GM19025 (cell line): Measurements from ENCODE around the gene SERPINB13.

Experiments used
- ATAC-seq: cut with Tn5 transposase; IDR thresholded peaks from one replicate; pipeline ENCODE4 v1.9.1; 2021; ENCODE audit warnings: mild to moderate bottlenecking, low read depth, moderate library complexity; ENCODE audit not compliant: unreplicated experiment

The SERPINB13 gene

DNA sequence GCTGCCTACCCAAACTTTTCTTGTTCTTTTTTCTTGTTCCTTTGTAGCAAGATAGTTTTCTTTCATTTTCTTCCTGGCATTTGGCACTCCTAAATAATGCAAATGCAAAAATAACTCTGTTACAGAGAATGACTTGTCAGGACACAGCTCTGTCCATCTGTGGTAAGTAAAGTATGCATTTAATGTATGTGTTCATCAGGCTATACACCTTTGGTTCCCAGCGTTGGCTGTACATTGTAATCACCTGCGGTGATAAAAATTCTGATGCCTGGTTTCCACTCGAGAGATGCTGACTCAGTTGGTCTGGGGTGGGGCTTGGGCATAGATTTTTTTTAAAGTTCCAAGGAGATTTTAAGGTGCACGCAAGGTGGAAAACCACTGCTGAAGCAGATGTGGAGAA is at the start of gene SERPINB13:
SERPINB13 (plus strand) TSS at position 378 of the 400 bp plus-strand sequence. CDS start 1,325 bp downstream, outside the sequence.
- ATAC-seq = no peak

GRCh38 chr18:63539904-63540510 is 47.1 kb upstream of the SERPINB13 start:
- ATAC-seq = no peak

DNA sequence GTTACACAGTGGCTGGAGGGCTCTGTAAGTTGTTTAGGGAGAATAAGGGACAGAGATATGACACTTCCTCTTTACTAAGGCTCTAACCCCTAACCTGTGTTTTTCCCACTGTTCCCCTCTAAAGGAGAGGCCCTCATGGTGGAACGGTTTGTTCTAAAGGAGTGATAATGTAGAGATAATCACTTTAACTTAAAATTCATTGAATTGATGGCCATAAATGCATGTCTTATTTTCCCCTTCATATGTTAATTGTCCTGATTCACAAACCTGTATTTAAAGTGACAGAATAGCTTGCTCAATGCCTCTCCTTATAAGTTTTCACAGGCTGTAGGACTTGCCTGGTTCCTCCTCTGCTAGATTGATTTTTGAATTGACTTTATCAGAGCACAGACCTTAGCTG is 45.1 kb upstream of the SERPINB13 start, which contains the start of gene SERPINB12:
SERPINB12 (plus strand) TSS at position 301 of the 400 bp plus-strand sequence. CDS start 13,791 bp downstream, outside the sequence.
- no peak for ATAC-seq

GRCh38 chr18:63544017-63544416 is 43.1 kb upstream of the SERPINB13 start:
- no peak for ATAC-seq

GRCh38 chr18:63545000-63545399 is 42.1 kb upstream of the SERPINB13 start:
- no peak for ATAC-seq

DNA sequence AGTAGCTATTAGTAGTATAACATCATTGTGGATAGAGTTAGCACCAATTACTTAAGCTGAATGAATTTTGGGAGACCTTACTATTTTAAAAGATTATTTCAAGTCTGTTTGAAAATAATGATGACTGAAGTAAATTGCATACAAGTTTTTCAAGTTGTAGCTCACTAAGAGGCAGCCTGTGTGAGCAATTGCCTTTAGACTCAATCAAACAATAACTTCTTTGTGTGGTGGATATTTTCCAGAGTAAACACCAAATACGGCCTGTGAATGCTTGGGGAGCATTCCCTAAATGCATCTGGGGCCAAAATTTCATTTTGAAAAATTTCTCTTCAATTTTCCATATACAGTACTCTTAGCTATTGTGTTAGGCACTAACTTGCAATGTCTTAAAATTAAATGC is 37.1 kb upstream of the SERPINB13 start:
- no peak for ATAC-seq

- ATAC-seq = no peak
Observed at GRCh38 chr18:63551769-63552168, 35.4 kb upstream of the SERPINB13 start.

- no peak for ATAC-seq
Observed at GRCh38 chr18:63552581-63552980, 34.6 kb upstream of the SERPINB13 start.

- no peak for ATAC-seq
Observed at GRCh38 chr18:63553081-63553480, 34.1 kb upstream of the SERPINB13 start.

DNA sequence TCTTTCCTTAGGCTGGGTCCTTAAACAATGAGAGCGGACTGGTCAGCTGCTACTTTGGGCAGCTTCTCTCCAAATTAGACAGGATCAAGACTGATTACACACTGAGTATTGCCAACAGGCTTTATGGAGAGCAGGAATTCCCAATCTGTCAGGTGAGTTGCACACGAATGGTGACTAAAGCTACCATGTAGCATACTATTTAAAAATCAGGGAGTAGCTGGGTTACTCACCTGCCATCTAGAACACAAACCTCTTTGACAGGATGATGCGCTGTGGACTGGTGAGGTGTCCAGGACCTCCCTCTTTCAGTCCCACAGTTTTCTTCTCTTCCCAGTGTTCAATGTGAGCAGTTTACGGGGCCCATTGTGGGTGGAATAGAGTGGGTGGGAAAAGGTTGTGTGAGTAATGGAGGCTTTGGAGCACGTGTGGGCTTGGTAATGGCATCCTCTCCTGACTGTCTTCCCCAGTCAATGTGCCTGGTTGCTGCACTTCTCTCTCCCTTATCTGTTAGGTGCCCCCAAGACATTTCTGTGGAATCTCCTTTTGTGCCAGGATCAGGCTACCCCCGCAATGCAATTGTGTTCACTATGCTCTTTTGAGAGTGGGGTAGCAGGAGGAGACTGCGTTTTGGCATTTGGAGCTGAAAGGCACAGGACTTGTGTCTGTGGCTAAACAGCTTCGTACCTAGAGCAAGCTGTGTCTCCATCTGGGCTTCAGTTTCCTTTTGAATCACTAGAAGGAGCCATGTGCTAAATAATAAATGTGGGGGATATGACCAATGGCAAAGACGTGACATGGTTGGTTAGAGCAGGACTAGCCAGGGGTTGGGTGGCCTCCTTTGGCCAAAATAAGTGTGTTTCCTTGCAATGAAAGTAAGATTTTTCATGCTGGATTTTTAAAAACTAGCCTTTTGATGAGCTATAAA is 27.3 kb upstream of the SERPINB13 start:
- no peak for ATAC-seq

DNA sequence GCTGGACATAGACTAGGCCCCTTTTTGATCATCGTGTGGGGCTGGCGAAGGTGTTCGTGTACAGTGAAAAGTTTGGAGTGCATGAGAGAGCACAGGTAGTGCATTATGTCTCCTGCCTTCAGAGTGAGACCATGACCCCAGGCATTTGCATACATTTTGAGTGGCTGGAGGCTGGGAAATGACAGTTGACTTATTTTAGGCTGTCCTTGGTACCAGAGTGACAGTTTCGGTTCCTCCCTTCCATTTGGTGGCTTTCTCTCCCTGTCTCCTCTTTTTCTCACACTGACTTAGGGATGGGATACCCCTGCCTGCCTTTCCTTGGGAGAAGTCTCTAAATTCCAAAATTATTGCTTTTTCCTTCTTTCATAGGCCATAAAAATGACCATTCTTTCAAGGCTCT is 24.9 kb upstream of the SERPINB13 start:
- ATAC-seq = peak; percentile 71

DNA sequence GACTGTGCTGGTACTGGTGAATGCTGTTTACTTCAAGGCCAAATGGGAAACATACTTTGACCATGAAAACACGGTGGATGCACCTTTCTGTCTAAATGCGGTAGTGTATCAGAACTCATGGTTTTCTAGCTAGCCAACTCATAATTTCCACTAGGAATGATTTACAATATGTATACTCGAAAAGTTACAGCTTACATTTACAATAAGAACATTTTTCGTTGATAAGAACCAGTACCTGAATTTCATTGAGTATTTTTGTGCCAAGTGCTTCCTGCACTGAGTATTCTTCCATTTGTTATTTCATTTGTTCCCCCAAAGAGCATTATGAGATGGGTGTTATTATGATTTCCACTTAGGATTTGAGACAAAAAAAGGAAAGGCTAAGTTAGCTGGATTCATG is 23.1 kb upstream of the SERPINB13 start:
- no peak for ATAC-seq

GRCh38 chr18:63564561-63564960 is 22.6 kb upstream of the SERPINB13 start:
- ATAC-seq = no peak

- no peak for ATAC-seq
Observed at GRCh38 chr18:63567276-63567675, 19.9 kb upstream of the SERPINB13 start.

DNA sequence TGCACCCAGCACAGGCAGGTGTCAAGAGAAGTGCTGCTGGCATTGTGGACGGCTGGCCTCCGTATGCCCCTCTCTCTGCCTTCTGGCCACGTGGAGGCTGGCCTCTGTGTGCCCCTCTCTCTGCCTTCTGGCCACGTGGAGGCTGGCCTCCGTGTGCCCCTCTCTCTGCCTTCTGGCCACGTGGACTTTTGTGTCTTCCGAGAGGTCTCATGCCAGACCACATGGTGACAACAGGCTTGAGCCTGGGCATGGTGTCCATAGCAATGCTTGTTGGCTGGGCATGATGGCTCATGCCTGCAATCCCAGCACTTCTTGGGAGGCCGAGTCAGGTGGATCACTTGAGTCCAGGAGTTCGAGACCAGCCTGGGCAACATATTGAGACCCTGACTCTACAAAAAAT is 19.3 kb upstream of the SERPINB13 start:
- ATAC-seq = no peak

- no peak for ATAC-seq
Observed at GRCh38 chr18:63570721-63571120, 16.4 kb upstream of the SERPINB13 start.

- ATAC-seq = no peak
Observed at GRCh38 chr18:63575681-63576080, 11.5 kb upstream of the SERPINB13 start.

DNA sequence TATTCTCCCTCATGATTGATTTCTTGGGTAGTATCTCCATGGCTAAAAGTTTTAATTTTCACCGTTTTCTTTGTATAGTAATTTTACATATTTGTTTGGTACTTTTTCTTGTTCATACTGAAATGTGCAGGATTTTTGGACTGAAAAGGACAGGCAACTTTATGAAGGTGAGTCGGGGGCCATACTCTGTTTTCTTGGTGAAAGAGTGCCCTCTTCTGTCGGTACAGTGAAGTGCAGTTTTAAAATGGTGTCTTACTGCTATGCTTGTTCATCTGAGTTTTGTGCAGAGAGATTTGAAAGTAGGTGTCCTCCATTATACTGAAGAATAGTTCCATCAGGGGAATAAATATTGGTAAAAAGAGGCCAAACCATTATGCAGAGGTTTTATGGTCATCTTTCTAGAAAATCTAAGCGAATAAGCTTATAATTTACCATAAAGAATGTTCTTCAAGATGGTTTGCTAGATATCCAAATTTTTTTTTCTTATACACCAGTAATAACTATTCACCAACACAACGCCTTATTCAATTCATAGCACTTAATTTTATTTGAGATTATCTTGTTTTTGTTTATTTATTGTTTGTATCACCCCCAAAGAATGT is 8.7 kb upstream of the SERPINB13 start:
- ATAC-seq = no peak

- no peak for ATAC-seq
Observed at GRCh38 chr18:63579616-63580015, 7.5 kb upstream of the SERPINB13 start.

- ATAC-seq = no peak
Observed at GRCh38 chr18:63585988-63586387, 1.2 kb upstream of the SERPINB13 start.

DNA sequence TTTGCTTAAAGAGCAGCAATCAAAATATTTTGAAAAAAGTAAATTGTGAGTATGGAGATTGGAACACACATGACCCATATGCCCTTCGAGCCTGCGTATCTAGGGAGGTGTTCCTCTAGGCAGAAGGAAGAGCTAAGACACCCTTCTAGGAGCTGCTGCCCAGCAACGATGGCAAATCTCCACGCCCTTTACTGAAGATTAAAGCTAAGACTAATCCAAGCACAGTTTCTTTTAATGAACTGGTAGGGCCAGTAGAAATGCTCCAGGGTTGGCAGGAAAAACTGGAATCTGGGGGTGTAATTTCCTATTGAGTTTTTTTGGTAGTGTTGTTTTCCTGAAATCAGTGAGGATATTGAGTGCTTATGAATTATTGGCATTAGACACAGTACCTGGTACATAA is 712 bp upstream of the SERPINB13 start:
- ATAC-seq = no peak
